Peyer's patch (tissue), 4 donors: ENCODE results near the gene HOXA3. TPM values are rescaled to one million over a fixed set of nuclear protein-coding genes. Genes with fewer than 3 reads are reported as not detected.

Source experiments
- DNase-seq, 3 donors: peaks; one replicate each; pipeline ENCODE4 v3.0.0-alpha.2; 2017 to 2019
- H3K27ac ChIP-seq, 4 donors: fragments of 200-600 bp; sonication (generic); one replicate each; pipeline ENCODE4 v1.5.1; 2016 to 2019
- H3K27me3 ChIP-seq, 2 donors: fragments of 200-600 bp; sonication (generic); one replicate each; pipeline ENCODE4 v1.5.1; 2019
- H3K36me3 ChIP-seq, 3 donors: fragments of 200-600 bp; sonication (generic); one replicate each; pipeline ENCODE4 v1.5.1; 2016 to 2019
- H3K4me1 ChIP-seq, 4 donors: fragments of 200-600 bp; sonication (generic); one replicate each; pipeline ENCODE4 v1.5.1; 2016 to 2019
- H3K4me3 ChIP-seq, 4 donors: fragments of 200-600 bp; sonication (generic); 1 replicate in 3 of 4; 2 replicates in 1 of 4; pipeline ENCODE4 v1.5.1; 2016 to 2019; ENCODE audit warnings: mild to moderate bottlenecking in 1 of 4
- H3K9me3 ChIP-seq, 4 donors: fragments of 200-600 bp; sonication (generic); one replicate each; pipeline ENCODE4 v1.5.1; 2016 to 2019; ENCODE audit warnings: mild to moderate bottlenecking in 1 of 4
- POLR2A ChIP-seq, 2 donors: fragments of 450-650 bp; IDR thresholded peaks; one replicate each; pipeline ENCODE4 v1.5.1; 2017; ENCODE audit warnings: antibody characterized with exemption in 2 of 2, mild to moderate bottlenecking in 2 of 2, moderate library complexity in 2 of 2
- total RNA-seq, 4 donors: library from RNA; depleted of rRNA; stranded (reverse); fragments of >200 nt; gene quantifications; one replicate each; pipeline ENCODE4 v1.1.0, GENCODE V29; 2016
- TF ChIP-seq, protein P1 (sequence below), 6 experiments: fragments of 450-650 bp in 4 of 6; fragments of 200-600 bp in 2 of 6; sonication (generic) in 1 of 6; IDR thresholded peaks; one replicate each; pipeline ENCODE4 v1.5.1; 2017 to 2019; ENCODE audit warnings: antibody characterized with exemption in 6 of 6, mild to moderate bottlenecking in 3 of 6, moderate library complexity in 1 of 6

The HOXA3 gene
- total RNA-seq, 4 donors from 2014 or later, result 6.7 to 21.2 (median 13.9) TPM

DNA sequence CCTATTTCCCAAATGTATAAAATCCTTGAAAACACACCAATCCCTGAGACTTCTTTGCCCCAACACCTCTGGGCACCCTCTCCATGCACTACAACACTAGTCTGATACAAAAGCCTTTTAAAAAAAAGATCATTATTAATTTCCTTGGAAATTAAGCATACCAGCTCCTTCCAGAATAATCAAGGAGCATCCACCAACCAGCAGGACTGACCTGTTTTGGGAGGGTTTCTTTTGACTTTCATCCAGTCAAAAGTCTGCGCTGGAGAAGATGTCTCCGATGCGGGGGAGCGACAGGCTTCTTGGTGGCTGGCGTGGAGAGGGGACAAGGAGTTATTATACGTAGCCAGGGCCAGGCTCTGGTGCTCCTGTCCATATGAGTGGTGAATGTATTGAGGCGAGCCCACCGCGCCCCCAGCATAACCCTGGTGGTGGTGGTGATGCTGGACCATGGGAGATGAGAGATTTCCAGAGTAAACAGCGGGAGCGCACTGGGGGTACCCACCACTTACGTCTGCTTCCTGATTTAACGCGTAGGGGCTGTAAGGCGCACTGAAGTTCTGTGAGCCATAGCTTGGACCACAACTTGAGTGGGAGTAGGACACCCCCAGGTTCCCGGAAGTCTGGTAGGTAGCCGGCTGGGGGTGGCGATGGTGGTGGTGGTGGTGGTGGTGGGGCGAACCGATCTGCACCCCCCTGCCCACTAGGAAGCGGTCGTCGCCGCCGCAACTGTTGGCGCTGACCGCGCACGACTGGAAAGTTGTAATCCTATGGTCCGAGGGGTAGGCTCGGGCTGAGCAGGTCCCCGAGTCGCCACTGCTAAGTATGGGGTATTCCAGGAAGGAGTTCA is 57.1 kb downstream of the HOXA3 start:
- DNase-seq, result peak in 1 of 3 donors; percentile 52
- H3K27me3 ChIP-seq, result no peaks in the 10 kb centered on the region

DNA sequence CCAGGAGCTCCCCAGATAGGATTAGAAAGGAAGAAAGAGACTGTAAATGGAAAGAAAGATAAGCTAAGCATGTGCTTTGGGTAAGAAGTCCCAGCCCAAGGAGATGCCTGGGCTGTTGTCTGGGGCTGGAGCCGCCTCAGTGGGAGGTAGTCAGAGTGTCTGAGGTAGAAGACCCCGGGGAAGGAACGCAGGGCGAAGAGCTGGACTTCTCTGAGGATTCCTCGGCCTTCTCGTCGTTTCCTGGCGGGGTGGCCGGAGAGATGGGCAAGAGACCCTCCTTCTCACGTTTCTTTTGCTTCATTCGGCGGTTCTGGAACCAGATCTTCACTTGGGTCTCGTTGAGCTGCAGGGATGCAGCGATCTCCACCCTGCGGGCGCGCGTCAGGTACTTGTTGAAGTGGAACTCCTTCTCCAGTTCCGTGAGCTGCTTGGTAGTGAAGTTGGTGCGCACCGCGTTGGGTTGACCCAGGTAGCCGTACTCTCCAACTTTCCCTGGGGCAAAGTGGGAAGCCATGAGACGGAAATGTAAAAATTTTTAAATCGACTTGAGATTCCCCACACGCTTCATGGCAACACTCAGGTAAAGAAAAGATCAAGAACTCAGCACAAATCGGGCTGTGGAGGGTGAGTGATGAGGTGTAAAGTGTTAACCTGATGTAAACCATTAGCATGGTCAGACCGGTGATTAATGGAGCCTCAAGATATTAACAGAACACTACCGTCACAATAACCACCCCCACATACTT is 57.9 kb downstream of the HOXA3 start:
- Histone ChIP-seq H3K27me3 (no peaks in the 10 kb centered on the region), H3K4me1 (peaks cover 0 to 15% (median 3%) of the 10 kb centered on the region in 4 donors), H3K9me3 (no peaks in the 10 kb centered on the region), H3K4me3 (no peak overlapping the region), H3K36me3 (no peaks in the 10 kb centered on the region), H3K27ac (no peak overlapping the region)
- TF ChIP-seq, protein P1, sequence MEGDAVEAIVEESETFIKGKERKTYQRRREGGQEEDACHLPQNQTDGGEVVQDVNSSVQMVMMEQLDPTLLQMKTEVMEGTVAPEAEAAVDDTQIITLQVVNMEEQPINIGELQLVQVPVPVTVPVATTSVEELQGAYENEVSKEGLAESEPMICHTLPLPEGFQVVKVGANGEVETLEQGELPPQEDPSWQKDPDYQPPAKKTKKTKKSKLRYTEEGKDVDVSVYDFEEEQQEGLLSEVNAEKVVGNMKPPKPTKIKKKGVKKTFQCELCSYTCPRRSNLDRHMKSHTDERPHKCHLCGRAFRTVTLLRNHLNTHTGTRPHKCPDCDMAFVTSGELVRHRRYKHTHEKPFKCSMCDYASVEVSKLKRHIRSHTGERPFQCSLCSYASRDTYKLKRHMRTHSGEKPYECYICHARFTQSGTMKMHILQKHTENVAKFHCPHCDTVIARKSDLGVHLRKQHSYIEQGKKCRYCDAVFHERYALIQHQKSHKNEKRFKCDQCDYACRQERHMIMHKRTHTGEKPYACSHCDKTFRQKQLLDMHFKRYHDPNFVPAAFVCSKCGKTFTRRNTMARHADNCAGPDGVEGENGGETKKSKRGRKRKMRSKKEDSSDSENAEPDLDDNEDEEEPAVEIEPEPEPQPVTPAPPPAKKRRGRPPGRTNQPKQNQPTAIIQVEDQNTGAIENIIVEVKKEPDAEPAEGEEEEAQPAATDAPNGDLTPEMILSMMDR (IDR thresholded peaks at IDR 0.05), result no peak
- no peak for TF ChIP-seq POLR2A (IDR thresholded peaks at IDR 0.05)
- no peak for DNase-seq

More for the DNA sequence above, 57.1 kb downstream of the HOXA3 start:
- Histone ChIP-seq H3K4me3 (peak overlapping the region; percentile 75 to 87 (median 84)), H3K27ac (peak overlapping the region; percentile 52 to 93 (median 78)), H3K4me1 (peaks cover 0 to 22% (median 3%) of the 10 kb centered on the region in 4 donors), H3K9me3 (no peaks in the 10 kb centered on the region), H3K36me3 (no peaks in the 10 kb centered on the region)
- TF ChIP-seq, protein P1 (IDR thresholded peaks at IDR 0.05), result no peak
- TF ChIP-seq POLR2A (IDR thresholded peaks at IDR 0.05), result no peak

DNA sequence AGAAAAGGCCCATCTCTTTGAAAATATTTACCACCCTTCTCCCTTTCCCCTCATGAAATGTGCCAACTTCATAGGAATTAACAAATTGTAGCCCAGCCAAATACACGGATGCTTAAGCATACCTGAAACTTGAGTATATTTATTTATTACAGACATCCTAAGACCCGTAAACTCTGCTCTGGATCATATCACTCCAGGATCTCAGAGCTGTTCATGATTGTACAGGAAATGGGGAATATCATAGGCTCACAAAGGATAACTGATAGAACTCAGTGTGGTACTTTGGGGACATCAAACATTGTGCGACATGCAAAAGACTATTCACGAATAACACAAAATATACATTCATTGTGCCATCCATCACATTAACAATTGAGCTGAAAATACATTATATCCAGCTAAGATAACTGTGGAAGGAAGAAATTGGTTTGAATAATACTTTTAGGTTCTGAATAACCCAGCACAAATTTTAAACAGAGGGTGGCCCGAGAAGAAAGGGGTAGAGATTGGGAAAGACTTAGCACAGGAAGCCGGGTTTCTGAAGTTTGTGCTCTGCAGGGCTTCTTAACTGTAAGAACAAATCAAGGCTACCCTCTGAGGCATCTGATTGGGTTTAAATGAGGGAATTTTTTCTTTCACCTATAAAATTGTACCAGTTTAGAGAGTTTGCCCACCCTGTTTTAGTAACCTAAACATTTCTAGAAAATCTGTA is 59.0 kb downstream of the HOXA3 start:
- Histone ChIP-seq H3K4me1 (peaks cover 0 to 15% (median 3%) of the 10 kb centered on the region in 4 donors), H3K4me3 (no peak overlapping the region), H3K27ac (no peak overlapping the region), H3K36me3 (no peaks in the 10 kb centered on the region), H3K27me3 (no peaks in the 10 kb centered on the region), H3K9me3 (no peaks in the 10 kb centered on the region)
- DNase-seq, result no peak
- TF ChIP-seq, protein P1 (IDR thresholded peaks at IDR 0.05), result no peak
- TF ChIP-seq POLR2A (IDR thresholded peaks at IDR 0.05), result no peak

DNA sequence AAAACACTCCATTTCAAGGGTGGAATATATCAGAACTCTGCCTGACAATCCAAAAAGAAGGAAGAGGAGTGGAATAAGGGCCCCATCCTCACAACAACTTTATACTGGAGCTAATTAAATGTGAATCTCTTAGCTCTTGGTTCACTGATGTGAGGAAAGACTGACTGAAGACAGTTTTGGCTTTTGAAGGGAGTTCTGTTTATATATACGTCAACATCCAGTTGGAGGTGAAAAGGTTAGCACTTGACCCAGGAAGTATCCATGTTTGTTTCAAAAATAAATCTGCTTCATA is 59.6 kb downstream of the HOXA3 start:
- no peak overlapping the region for H3K4me3 ChIP-seq
- peaks cover 0 to 10% (median 3%) of the 10 kb centered on the region in 4 donors for H3K4me1 ChIP-seq
- no peaks in the 10 kb centered on the region for H3K36me3 ChIP-seq
- DNase-seq, result no peak
- no peaks in the 10 kb centered on the region for H3K9me3 ChIP-seq
- TF ChIP-seq, protein P1 (IDR thresholded peaks at IDR 0.05), result no peak
- no peak for TF ChIP-seq POLR2A (IDR thresholded peaks at IDR 0.05)
- H3K27me3 ChIP-seq, result no peaks in the 10 kb centered on the region
- H3K27ac ChIP-seq, result no peak overlapping the region

DNA sequence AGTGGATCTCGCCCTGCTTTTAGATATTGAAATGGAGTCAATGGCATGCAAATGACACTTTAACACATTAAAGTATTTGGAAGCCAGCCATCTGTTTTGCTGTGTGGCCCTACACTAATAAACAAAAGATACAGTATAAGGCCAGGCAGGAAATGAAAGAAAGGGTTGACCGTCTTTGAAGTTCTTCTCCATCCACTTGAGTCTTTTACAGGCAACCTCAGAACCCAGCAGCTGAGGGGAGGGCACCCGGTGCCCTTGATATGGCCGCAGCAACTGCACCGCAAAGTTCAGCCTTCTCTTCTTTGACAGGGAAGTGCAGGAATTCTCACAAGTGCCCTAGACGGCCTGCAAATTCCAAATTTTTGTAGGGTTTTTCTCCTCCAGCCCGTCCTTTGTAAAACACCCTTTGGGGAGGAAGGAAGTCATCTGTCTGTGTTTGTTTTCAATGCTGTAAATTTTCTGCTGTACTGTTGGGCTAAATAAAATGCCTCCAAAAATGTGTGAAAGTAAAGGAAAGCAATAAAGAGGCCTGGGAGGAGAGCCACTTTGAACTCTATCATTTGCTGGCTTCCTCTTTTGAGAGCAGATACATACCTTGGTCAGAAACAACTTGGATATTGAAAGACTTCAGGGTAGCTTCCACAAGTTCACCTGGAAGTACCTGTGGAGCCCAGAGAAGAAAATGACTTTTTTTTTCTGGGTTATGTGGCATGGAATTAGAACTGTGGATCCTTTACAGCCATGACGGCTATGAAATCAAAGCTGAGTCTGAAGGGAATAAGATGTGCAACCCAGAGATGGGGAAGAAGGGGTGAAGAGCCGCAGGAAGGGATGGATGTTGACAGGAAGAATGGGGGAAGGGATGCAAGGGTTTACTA is 60.2 kb downstream of the HOXA3 start:
- no peak overlapping the region for H3K27ac ChIP-seq
- H3K9me3 ChIP-seq, result no peaks in the 10 kb centered on the region
- no peak overlapping the region for H3K4me3 ChIP-seq
- TF ChIP-seq, protein P1 (IDR thresholded peaks at IDR 0.05), result no peak
- peaks cover 0 to 6% (median 2%) of the 10 kb centered on the region in 4 donors for H3K4me1 ChIP-seq
- DNase-seq, result no peak
- no peaks in the 10 kb centered on the region for H3K36me3 ChIP-seq
- no peaks in the 10 kb centered on the region for H3K27me3 ChIP-seq
